ENCODE measurements around the gene UBL7. TPM values are rescaled to one million over a fixed set of nuclear protein-coding genes. Genes with fewer than 3 reads are reported as not detected.

UBL7 gene
- total and polyA plus RNA-seq, 4 donors = 25.1 to 45.3 (median 28.0) TPM

- H3K4me1 ChIP-seq (ENCODE audit: control insufficient read depth in 1 of 2, insufficient read depth in 2 of 2, low read length in 2 of 2) = no peaks in the 10 kb centered on the region
- ATAC-seq (ENCODE audit: low FRiP score) (no peak), DNase-seq (peak in 1 of 2 donors; percentile 17)
- 85 to 88% methylated on average over 9 of the region's 9 CpGs for WGBS, 2 donors
- intact Hi-C loops (cut with DNase I) = no loop called here
- no peaks in the 10 kb centered on the region for H3K27me3 ChIP-seq (ENCODE audit: control insufficient read depth in 1 of 2, insufficient read depth in 2 of 2, low read length in 1 of 2)
- no peak overlapping the region for H3K4me3 ChIP-seq (ENCODE audit: low read length in 2 of 2)
- no peak overlapping the region for H3K27ac ChIP-seq (ENCODE audit: low read depth in 1 of 2, low read length in 2 of 2)
- no peaks in the 10 kb centered on the region for H3K9me3 ChIP-seq (ENCODE audit: control insufficient read depth, low read length)
- peaks cover 10 to 13% of the 10 kb centered on the region in 2 donors for H3K36me3 ChIP-seq (ENCODE audit: control insufficient read depth in 1 of 2, insufficient read depth in 2 of 2, low read length in 1 of 2)
Observed at GRCh38 chr15:74445816-74446763, 14.9 kb downstream of the UBL7 start.

DNA sequence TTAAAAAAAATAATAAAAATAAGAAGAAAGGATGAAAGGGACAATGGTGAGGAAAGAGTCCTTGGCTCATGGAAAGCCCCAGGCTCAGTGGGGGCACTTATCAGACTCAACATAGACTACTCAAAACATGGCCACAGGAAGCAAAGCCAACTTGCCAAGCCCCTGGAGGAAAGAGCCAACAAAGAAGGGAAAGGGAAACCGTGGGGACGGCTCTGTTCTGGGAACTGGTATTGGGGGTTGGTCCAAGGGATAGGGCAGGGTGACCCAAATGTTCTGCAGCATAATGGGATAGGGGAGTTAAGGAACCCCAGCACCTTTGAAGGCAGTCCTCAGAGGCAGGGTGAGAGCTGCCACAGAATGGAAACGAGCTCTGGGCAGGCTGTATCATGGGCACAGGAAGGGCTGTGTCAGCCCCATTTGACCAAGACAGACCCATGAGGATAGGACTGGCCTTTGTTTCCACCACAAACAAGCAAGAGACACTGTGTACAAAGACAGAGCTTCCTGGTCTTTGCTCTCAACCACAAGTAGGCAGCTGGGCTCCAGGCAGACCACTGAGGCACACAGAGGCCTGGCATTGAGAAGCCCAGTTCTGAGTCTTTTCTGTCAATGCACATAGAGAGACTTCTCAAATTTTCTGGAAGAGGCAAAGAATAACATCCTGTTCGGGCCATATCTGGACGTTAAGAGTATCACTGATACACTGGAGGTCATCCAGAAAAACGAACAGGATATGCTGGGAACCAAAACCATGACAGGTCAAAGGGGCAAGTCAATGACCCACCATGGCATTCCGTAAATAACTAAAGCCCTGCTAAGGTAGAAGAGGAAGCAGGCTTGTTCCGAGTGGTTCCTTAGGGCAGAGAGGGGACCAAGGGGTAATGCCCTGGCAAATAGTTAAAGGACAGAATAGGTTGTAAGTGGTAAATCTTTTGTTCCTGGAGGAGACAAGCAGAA lies 16.6 kb downstream of the UBL7 start:
- Histone ChIP-seq H3K4me3 (ENCODE audit: low read length in 2 of 2) (no peak overlapping the region), H3K27ac (ENCODE audit: low read depth in 1 of 2, low read length in 2 of 2) (no peak overlapping the region), H3K27me3 (ENCODE audit: control insufficient read depth in 1 of 2, insufficient read depth in 2 of 2, low read length in 1 of 2) (no peaks in the 10 kb centered on the region), H3K9me3 (ENCODE audit: control insufficient read depth, low read length) (no peaks in the 10 kb centered on the region), H3K4me1 (ENCODE audit: control insufficient read depth in 1 of 2, insufficient read depth in 2 of 2, low read length in 2 of 2) (no peaks in the 10 kb centered on the region), H3K36me3 (ENCODE audit: control insufficient read depth in 1 of 2, insufficient read depth in 2 of 2, low read length in 1 of 2) (peaks cover 0 to 9% of the 10 kb centered on the region in 2 donors)
- DNase-seq (peak in 1 of 2 donors; percentile 13), ATAC-seq (ENCODE audit: low FRiP score) (peak; percentile 30)
- intact Hi-C loops (cut with DNase I) = no loop called here
- 46 to 50% methylated on average over 8 of the region's 8 CpGs for WGBS, 2 donors

DNA sequence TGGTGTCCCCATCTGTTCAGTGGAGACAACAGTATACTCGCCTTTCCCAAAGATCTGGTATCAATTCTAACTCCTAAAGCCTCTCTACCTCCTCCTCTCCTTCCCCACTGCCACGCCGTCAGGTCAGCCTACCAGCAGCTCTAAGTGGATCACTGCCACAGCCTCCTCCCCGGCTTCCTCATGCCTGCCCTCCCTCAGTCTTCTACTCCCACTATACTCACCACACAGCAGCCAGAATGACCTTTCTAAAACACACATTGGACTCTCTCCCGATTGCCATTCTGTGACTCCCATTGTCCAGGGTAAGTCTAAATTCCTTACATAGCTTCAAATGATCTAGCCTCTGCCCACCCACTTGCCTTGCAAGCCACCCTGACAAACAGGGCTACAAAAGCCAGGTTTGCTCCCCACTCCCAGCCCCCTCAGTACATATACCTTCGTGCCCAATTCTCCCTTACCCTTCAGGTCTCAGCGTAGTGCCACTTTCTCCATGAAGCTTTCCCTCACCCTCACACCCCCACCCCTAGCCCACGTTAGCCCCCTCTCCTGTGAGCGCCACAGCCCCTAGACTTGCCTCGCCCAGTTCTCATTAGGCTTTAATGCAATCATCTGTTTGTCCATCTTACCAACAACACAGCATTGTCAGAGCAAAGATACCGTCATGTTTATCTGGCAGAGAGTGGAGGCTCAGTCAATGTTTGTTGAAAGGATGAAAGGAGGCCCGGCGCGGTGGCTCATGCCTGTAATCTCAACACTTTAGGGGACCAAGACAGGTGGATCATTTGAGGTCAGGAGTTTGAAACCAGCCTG lies 17.7 kb downstream of the UBL7 start:
- Histone ChIP-seq H3K27me3 (ENCODE audit: control insufficient read depth in 1 of 2, insufficient read depth in 2 of 2, low read length in 1 of 2) (no peaks in the 10 kb centered on the region), H3K27ac (ENCODE audit: low read depth in 1 of 2, low read length in 2 of 2) (no peak overlapping the region), H3K9me3 (ENCODE audit: control insufficient read depth, low read length) (no peaks in the 10 kb centered on the region), H3K4me3 (ENCODE audit: low read length in 2 of 2) (no peak overlapping the region), H3K36me3 (ENCODE audit: control insufficient read depth in 1 of 2, insufficient read depth in 2 of 2, low read length in 1 of 2) (peaks cover 0 to 8% of the 10 kb centered on the region in 2 donors), H3K4me1 (ENCODE audit: control insufficient read depth in 1 of 2, insufficient read depth in 2 of 2, low read length in 2 of 2) (no peaks in the 10 kb centered on the region)
- ATAC-seq (ENCODE audit: low FRiP score) = no peak
- intact Hi-C loops (cut with DNase I) = no loop called here
- peak; percentile 27 to 34 for DNase-seq
- WGBS, 2 donors = 69 to 72% methylated on average over 14 of the region's 14 CpGs

DNA sequence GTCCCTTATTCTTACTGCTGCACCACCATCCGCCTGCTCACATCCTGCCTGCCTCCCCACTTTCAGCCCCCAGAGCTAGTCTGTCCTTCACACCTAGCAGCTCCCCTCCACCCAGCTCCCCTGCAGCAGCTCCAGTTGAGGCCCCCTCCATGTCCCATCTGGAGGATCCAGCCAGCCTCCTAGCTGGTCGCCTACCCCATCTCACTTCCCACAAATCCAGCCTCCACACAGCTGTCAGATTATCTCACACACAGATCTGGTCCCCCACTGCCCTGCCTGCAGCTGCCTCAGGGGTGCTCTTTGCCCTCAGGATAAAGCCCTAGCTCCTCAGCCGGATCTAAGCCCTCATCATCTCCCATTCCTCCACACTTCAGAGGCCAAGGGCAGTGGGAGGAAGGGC lies 18.4 kb downstream of the UBL7 start:
- DNase-seq (peak; percentile 22 to 39), ATAC-seq (ENCODE audit: low FRiP score) (no peak)
- Histone ChIP-seq H3K4me1 (ENCODE audit: control insufficient read depth in 1 of 2, insufficient read depth in 2 of 2, low read length in 2 of 2) (no peaks in the 10 kb centered on the region), H3K27ac (ENCODE audit: low read depth in 1 of 2, low read length in 2 of 2) (no peak overlapping the region), H3K27me3 (ENCODE audit: control insufficient read depth in 1 of 2, insufficient read depth in 2 of 2, low read length in 1 of 2) (no peaks in the 10 kb centered on the region), H3K4me3 (ENCODE audit: low read length in 2 of 2) (no peak overlapping the region), H3K36me3 (ENCODE audit: control insufficient read depth in 1 of 2, insufficient read depth in 2 of 2, low read length in 1 of 2) (peaks cover 0 to 8% of the 10 kb centered on the region in 2 donors), H3K9me3 (ENCODE audit: control insufficient read depth, low read length) (no peaks in the 10 kb centered on the region)
- 66 to 82% methylated on average over 3 of the region's 3 CpGs for WGBS, 2 donors
- intact Hi-C loops (cut with DNase I) = no loop called here

DNA sequence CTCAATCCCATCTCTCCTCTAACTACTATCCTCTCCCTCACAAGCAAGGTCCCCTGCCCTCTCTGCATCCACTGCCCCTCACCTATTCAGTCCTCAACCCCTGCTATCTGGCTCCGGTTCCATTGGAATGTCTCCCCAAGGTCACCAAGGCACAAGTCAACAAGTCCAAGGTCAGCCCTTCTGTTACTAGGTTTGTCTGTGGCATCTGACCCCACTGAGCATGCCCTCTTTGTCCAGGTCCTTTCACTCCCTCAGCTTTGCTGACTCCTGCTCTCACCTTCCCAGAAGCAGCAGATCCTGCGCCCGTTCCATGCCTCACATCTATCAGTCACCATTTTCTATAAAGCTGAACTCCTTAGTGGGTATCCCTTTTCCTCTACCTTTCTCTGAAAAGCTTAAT lies 18.9 kb downstream of the UBL7 start:
- 76% methylated on average over 3 of the region's 3 CpGs for WGBS, 2 donors
- DNase-seq = peak in 1 of 2 donors; percentile 37

GRCh38 chr15:74441248-74441941 lies 19.6 kb downstream of the UBL7 start:
- H3K4me1 ChIP-seq (ENCODE audit: control insufficient read depth in 1 of 2, insufficient read depth in 2 of 2, low read length in 2 of 2) = no peaks in the 10 kb centered on the region
- WGBS, 2 donors = 73 to 76% methylated on average over 6 of the region's 6 CpGs
- intact Hi-C loops (cut with DNase I) = no loop called here
- no peaks in the 10 kb centered on the region for H3K9me3 ChIP-seq (ENCODE audit: control insufficient read depth, low read length)
- peak; percentile 8 to 51 for DNase-seq
- H3K4me3 ChIP-seq (ENCODE audit: low read length in 2 of 2) = no peak overlapping the region
- peaks cover 0 to 6% of the 10 kb centered on the region in 2 donors for H3K36me3 ChIP-seq (ENCODE audit: control insufficient read depth in 1 of 2, insufficient read depth in 2 of 2, low read length in 1 of 2)
- ATAC-seq (ENCODE audit: low FRiP score) = no peak
- H3K27ac ChIP-seq (ENCODE audit: low read depth in 1 of 2, low read length in 2 of 2) = no peak overlapping the region
- no peaks in the 10 kb centered on the region for H3K27me3 ChIP-seq (ENCODE audit: control insufficient read depth in 1 of 2, insufficient read depth in 2 of 2, low read length in 1 of 2)

More for the DNA sequence above, 18.9 kb downstream of the UBL7 start:
- no peaks in the 10 kb centered on the region for H3K4me1 ChIP-seq (ENCODE audit: control insufficient read depth in 1 of 2, insufficient read depth in 2 of 2, low read length in 2 of 2)
- H3K27ac ChIP-seq (ENCODE audit: low read depth in 1 of 2, low read length in 2 of 2) = no peak overlapping the region
- H3K4me3 ChIP-seq (ENCODE audit: low read length in 2 of 2) = no peak overlapping the region
- H3K27me3 ChIP-seq (ENCODE audit: control insufficient read depth in 1 of 2, insufficient read depth in 2 of 2, low read length in 1 of 2) = no peaks in the 10 kb centered on the region
- no peaks in the 10 kb centered on the region for H3K9me3 ChIP-seq (ENCODE audit: control insufficient read depth, low read length)
- H3K36me3 ChIP-seq (ENCODE audit: control insufficient read depth in 1 of 2, insufficient read depth in 2 of 2, low read length in 1 of 2) = peaks cover 0 to 7% of the 10 kb centered on the region in 2 donors
- intact Hi-C loops (cut with DNase I) = no loop called here
- ATAC-seq (ENCODE audit: low FRiP score) = no peak

- ATAC-seq (ENCODE audit: low FRiP score) = peak; percentile 73
- Histone ChIP-seq H3K4me3 (ENCODE audit: low read length in 2 of 2) (no peak overlapping the region), H3K36me3 (ENCODE audit: control insufficient read depth in 1 of 2, insufficient read depth in 2 of 2, low read length in 1 of 2) (no peaks in the 10 kb centered on the region), H3K27me3 (ENCODE audit: control insufficient read depth in 1 of 2, insufficient read depth in 2 of 2, low read length in 1 of 2) (no peaks in the 10 kb centered on the region), H3K4me1 (ENCODE audit: control insufficient read depth in 1 of 2, insufficient read depth in 2 of 2, low read length in 2 of 2) (no peaks in the 10 kb centered on the region), H3K27ac (ENCODE audit: low read depth in 1 of 2, low read length in 2 of 2) (no peak overlapping the region), H3K9me3 (ENCODE audit: control insufficient read depth, low read length) (no peaks in the 10 kb centered on the region)
- 0% methylated on average over 2 of the region's 2 CpGs for WGBS, 2 donors
- peak; percentile 80 to 86 for DNase-seq
- intact Hi-C loops (cut with DNase I) = loop anchor here in 1 of 2 donors (1.0 kb wide), 1 partner anchor 57 kb away; no protein-coding TSS in a partner anchor
Observed at GRCh38 chr15:74438721-74439316, 22.1 kb downstream of the UBL7 start.
